ENCODE results near the gene MYOG.

MYOG gene

DNA sequence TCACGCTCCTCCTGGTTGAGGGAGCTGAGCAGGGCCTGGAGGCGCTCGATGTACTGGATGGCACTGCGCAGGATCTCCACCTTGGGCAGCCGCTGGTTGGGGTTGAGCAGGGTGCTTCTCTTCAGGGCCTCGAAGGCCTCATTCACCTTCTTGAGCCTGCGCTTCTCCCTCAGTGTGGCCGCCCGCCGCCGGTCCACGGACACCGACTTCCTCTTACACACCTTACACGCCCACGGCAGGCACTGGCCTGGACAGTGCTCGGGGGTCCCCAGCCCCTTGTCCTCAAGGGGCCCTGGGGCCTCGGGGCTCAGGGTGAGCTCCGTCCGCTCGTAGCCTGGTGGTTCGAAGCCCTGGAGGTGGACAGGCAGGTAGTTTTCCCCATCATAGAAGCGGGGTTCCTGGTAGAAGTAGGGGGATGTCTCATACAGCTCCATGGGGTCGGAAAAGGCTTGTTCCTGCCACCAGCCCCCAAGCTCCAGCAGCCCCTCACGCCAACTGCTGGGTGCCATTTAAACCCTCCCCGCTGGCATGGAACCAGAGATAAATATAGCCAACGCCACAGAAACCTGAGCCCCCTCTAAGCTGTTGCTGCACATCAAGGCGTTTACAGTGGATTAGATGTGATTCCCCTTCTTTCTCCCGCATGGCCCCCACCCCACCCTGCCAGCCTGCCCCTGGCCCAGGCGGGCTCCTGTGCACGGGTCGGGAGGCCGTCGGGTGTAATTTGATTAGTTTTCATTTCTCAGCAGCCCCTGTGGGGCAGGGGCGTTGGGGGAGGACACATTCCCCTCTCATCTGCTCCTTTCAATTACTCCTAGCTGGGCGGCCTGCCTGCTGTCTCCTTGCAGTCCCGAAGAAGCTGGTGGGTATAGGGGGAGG is at the start of gene MYOG:
TSS of gene MYOG (minus strand) at position 485 of the 879 bp plus-strand sequence. CDS start at position 434, 51 bp downstream.
- DNase-seq (ENCODE audit: low read depth in 2 of 2, low spot score in 1 of 2), result no peak

DNA sequence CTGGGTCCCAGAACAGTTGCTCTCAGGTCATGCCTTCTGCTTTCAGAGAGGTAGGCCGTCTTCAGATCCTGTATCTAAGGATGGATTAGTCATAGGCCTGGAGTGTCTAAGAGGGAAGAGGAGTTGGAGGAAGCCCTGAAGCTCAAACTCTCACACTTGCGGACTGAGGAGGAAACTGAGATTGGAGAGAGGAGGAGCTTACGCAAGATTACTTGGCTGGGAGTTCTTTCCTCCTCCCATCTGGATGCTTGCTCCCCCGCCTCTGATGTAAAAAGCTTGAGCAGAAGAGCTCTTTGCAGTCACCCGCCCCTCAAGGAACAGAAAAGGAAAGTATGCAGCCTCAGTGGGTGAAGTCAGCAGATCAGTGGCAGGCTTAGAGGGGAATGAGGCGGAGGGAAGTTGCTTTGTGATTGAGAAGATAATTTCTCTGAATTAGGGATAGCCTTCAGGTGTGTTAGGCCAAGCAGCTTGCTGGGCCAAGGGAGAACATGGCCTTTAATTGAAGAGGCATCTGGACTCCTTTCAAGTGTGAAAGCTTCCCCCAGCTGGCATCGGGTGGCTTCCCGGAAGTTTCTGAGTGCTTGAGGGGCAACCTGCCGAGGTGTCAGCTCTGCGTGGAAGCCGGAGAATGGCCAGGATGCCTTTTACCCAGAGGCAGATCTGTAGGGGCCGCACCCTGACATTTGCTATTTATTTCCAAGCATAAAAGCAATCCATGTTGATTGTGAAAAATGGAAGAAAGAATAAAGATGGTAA is 48.3 kb upstream of the MYOG start:
- DNase-seq (ENCODE audit: low read depth in 2 of 2, low spot score in 1 of 2), result no peak

DNA sequence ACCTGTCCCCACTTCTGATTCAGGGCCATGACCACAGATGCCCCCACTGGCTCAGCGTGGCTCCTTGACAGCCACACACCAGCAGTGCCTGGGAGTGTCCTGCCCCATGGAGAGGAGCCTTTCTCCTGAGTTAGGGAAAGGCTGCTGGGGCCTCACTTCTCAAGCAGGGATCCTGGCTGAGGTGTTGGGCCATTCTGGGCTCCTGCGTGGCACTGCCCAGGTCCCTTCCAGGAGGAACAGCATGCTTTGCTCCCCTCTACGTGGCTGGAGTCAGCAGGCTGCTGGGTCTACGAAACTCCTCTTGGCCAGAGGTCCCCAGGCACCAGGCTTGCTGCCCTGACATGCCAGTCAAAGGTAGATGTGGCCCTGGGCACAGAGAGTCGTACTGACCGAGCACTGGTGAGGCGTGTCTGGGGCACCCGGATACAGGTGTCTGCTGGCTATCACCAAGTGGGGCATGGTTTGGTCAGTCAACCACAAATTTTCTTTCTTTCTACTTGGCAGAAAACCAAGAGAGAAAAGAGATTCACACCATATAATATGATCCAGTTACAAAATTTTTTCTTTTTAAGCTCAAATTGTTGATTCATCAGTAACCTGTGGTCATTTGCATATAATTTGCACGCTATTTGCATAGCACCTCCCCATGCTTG is 45.9 kb upstream of the MYOG start:
- DNase-seq (ENCODE audit: low read depth in 2 of 2, low spot score in 1 of 2), result no peak

DNA sequence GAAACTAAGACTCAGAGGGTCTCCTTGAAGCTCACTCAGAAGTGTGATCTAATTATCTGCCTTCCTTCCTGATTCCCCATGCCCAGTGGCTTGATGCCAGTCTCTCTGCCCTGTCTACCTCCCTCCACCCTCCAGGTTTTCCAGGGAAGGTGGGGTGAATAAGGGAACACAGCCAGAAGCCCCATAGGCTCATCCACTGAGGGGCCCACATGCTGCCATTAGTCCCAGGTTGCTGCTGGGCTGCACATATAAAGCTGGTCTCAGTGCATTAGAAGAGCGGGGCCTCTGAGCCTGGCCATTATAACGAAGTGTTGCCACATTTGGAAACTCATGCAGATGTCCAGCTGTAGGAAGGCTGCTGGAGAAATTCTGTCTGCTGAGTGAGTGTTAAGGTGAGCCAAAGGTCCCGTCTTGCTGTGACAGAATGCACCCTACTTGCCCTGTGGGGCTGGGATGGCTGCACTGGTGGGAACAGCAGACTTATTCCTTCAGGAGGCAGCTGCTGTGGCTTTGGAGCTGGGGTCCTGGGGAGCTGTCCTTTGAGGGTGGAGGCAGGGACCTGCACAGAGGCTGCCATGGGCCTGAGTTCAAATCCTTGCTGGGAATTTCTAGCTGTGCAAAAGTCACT is 44.7 kb upstream of the MYOG start:
- no peak for DNase-seq (ENCODE audit: low read depth in 2 of 2, low spot score in 1 of 2)

DNA sequence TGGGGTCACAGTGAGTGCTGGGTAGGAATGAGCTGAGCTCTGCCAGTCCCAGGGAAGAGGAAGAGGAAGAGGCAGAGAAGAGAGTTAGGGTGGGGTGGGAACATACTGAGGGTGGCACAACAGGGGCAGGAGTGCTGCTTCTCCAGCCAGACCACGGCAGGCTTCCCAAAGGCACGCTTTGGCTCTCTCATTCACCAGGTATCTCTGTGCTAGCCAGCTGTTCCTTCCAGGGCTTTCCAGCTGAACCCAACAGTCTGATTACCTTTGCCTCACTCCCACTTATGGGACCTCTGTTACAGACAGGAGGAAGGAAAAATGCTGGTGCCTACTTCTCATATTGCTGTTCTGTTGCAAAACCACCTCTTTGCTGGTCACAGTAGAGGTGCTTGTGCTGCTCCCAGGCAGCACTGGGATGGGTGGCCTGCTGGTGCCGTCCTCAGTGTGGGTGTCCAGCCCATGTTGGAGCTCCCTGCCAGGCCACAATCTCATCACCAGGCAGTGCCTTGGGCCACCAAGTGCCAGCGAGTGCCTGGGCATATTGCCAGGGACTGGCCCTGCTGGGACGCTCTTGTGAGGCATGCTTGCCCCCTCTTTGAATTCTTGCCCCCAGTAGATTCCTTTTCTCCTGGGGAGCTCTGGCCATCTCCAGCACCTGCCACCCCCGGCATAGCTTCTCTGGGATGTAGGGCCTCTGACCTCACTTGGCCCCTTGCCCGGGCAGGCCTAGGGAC is 43.9 kb upstream of the MYOG start:
- DNase-seq (ENCODE audit: low read depth in 2 of 2, low spot score in 1 of 2), result no peak

DNA sequence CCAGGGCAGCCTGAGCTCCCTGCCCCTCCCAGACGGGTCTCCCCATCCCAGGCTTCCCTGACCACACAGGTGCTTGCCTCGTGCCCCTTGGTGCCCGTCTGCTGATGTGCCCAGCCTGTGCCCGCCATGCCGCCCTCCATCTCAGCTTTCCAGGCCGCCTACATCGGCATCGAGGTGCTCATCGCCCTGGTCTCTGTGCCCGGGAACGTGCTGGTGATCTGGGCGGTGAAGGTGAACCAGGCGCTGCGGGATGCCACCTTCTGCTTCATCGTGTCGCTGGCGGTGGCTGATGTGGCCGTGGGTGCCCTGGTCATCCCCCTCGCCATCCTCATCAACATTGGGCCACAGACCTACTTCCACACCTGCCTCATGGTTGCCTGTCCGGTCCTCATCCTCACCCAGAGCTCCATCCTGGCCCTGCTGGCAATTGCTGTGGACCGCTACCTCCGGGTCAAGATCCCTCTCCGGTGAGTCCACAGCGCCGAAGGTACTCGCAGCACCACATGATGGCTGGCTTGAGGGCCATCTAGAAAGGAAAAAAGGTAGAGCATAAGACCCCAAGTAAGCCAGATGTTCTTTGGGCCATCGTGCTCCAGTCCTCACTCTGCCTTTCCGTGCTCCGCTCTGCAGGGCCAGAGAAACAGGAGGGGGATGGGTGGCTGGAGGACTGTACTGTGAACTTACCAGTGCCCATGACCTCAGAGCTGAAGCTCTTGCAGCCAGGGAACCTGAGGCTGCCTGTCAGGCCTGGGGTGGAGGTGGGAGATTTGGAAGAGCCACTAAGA is 43.1 kb upstream of the MYOG start:
- DNase-seq (ENCODE audit: low read depth in 2 of 2, low spot score in 1 of 2), result no peak

DNA sequence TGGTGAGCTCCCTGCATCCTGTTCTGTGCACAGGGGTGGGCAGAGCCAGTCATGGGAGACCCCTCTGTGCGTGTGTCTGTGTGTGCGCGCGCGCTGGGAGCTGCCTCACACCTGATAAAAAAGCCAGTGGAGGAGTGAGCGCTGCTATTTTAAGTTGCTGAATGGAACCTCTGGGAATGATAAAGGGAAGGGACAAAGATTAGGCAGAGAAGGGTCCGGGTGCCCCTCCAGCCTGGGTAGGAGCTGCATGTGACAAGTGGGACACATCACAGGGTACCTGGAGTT is 42.6 kb upstream of the MYOG start:
- DNase-seq (ENCODE audit: low read depth in 2 of 2, low spot score in 1 of 2), result no peak

DNA sequence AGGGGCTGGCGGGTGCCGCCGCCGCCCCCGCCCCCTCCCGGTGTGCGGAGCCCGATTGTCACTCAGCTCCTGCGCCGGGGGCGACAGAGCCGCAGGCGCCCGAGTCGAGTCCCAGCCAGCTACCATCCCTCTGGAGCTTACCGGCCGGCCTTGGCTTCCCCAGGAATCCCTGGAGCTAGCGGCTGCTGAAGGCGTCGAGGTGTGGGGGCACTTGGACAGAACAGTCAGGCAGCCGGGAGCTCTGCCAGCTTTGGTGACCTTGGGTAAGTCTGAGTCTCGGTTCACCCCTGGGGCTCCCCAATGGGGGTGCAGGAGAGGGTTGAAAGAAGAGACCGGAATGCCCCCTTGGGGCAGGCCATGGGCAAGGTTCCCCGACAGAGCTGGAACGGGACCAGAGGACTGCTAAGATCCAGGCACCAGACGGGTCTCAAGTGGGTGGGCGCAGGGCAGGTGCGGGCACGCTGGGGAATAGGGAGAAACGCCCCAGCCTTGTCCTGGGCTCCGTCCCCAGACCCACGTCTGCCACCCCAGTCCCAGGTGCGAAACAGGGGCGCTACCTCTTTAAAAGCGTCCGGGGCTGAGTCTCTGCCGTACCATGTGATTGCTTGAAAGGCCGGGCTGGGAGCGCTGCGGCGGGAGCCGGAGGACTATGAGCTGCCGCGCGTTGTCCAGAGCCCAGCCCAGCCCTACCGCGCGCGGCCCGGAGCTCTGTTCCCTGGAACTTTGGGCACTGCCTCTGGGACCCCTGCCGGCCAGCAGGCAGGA is 42.0 kb upstream of the MYOG start, which contains the start of gene ADORA1:
TSS of gene ADORA1 (plus strand) at position 61 of the 765 bp plus-strand sequence. CDS start 1,116 bp downstream, outside the sequence.
- DNase-seq (ENCODE audit: low read depth in 2 of 2, low spot score in 1 of 2), result no peak

DNA sequence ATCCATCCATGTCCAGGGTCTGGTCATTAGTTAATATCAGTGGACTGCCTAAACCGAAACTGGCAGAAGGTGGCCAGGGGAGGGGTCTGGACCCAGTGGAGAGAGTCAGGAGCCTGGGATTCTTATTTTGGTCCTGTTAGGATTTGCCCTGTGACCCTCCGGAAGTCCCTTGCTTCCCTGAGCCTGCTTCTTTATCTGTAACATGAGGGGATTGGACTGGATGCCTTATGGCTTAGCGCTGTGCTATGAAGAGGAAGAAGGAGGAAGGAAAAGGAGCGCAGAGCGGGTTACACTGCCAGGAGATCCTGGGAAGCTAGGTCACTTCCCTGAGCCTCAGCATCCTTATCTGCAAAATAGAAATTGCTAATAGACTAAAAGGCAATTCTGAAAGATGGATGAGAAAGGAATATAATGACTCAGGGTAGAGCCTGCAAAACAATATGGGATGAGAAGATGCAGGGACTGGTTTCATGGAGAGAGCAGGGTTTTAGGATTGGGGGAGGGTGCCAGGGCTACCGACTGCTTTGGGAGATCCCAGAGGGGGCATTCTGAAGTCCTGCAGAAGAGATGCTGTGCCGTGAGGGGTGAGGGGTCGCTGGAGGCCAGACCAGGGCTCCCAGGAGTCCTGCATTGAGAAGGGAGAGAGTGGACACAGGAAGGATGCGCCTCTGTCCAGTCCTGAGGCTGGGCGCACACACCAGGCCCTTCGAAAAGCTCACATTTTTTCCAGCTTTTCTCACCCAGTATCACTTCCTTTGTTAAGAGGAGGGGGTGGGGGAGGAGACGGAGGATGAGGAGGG is 41.3 kb upstream of the MYOG start:
- no peak for DNase-seq (ENCODE audit: low read depth in 2 of 2, low spot score in 1 of 2)

DNA sequence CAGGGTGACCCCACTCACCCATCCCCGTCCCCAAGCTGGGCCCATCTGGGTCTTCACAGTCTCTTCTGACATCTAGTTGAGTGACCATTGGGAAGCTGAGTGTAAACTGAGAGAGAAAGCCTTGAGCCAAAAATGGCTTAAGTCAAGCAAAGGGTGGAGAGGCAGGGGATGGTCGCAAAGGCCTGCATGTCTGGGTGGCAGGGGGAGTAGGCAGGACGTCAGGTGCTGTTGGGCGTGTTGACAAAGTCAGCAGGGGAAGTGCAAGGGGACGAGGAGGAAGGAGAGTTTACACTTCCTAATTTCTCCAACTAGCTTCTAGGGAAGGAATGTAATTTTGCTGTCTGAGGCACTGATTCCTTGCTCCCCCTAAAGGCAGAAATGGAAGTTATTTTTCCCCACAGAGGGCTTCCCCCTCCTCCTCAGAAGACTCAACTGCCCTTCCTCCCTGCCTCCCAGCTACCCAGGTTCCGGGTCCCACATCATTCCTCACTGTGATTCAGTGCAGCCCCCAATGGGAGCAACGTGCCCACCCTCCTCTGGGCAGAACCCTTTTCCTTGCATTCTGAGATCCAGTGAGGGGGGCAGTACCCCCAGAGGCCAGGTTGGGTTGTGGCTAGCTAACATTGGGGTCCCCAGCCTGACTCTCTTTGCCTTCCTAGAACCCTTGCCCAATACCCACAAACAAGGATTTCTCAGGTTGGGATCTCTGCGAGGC is 40.5 kb upstream of the MYOG start:
- no peak for DNase-seq (ENCODE audit: low read depth in 2 of 2, low spot score in 1 of 2)

DNA sequence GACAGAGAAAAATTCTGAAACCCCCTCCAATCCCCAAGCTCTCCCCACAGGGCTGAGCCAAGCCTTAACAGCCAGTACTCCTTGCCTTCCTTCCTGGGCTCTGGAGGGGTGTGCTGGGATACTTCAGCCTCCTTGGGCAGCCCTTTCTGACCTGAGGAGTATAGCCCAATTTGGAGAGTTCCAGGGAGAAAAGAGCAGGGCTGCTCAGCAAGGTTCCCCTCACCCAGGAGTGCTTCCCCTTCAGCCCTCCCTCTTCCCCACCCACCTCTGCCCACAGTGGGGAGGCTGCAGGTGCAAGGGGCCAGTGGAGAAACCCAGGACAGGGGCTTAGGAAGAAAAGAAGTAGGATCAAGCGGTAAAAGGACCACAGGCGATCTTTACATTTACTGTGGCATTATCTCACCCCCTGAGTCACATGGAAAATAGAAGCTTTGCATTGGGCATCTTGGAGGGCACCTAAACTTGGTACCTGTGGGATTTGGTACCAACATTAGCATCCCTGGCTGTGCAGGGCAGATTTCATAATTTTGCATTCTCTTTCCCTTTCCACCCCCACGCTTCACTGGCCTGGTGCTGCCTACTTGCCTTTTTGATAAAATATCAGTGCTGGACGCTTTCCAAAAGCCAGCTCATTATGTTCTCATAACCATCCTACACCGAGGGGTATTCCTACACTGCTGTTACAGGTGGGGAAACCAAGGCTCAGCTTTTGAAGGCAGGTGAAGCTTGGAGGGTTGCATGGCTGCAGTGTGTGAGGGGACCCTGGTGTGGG is 38.9 kb upstream of the MYOG start:
- DNase-seq (ENCODE audit: low read depth in 2 of 2, low spot score in 1 of 2), result no peak

DNA sequence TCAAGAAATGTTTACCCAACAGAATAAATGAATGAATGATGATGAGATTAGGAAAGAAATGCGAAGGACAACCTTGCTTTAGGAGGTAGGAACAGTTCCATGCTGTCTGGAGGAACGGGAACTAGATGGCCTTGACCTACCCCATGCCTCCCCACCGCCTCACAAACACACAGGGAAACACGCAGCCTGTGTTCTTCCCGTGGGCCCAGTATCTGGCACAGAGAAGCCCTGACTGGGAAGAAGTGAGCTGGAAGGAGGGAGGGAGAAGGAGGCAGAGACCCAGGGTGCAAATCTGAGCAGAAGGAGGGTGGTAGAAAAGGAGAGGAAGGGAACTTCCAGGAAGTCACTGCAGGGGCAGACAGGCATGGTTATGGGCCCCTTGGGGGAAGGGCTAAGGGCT is 38.2 kb upstream of the MYOG start:
- DNase-seq (ENCODE audit: low read depth in 2 of 2, low spot score in 1 of 2), result no peak

DNA sequence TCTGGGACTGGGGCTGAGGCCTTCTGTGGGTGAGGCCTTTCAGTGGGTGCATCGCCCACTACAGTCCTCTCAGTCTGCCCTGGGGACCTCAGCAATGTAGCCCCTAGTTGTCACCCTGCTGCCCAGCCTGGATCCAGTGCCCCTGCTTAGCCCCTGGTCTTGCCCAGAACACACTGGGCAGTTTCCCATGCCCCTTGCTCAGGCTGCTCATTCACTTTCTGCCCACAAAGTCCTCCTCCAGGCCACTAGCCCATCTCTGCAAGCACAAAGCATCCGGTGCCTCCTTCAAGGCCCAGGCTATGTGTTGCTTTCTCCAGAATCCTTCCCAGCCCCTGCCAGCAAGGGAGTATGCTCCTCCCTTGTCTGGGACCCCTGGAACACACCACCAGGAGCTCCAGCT is 36.3 kb upstream of the MYOG start:
- no peak for DNase-seq (ENCODE audit: low read depth in 2 of 2, low spot score in 1 of 2)

DNA sequence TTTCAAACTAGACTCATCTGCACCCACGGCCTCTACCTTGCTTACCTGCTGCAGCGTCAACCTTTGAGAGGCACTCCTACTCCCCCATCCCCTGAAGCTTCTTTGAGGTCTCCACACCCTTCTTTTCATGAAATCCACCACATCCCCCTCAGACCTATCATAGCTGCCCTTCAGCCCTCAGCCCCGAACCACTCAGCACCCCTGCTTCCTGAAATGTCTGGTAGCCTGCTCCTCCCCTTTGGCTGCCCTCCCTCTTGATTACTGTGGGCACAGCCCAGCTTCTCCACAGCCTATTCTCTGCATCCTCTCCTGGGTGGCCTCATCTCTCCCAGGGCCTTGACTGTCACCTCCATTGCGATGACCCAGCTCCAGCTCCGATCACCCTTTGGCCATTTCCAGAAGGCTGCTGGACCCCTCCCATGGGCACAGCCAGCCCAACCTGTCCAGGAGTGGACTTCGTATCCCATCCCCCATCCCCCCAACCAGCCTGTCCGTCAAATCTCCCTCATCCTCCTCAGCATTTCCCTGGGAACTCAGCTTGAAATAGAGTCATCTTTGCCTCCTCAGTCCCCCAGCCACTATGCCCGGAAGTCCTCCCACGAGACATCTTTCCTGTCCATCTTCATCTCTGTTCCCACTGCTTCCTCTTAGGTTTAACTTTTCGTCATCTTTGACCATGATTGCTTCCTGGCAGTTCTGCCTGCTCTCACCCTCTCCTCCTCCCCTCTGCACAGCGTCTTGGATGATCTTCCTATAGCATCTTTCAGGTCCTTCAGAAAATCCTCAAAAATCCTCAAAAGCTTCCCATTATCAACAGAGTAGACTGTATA is 35.6 kb upstream of the MYOG start:
- no peak for DNase-seq (ENCODE audit: low read depth in 2 of 2, low spot score in 1 of 2)

DNA sequence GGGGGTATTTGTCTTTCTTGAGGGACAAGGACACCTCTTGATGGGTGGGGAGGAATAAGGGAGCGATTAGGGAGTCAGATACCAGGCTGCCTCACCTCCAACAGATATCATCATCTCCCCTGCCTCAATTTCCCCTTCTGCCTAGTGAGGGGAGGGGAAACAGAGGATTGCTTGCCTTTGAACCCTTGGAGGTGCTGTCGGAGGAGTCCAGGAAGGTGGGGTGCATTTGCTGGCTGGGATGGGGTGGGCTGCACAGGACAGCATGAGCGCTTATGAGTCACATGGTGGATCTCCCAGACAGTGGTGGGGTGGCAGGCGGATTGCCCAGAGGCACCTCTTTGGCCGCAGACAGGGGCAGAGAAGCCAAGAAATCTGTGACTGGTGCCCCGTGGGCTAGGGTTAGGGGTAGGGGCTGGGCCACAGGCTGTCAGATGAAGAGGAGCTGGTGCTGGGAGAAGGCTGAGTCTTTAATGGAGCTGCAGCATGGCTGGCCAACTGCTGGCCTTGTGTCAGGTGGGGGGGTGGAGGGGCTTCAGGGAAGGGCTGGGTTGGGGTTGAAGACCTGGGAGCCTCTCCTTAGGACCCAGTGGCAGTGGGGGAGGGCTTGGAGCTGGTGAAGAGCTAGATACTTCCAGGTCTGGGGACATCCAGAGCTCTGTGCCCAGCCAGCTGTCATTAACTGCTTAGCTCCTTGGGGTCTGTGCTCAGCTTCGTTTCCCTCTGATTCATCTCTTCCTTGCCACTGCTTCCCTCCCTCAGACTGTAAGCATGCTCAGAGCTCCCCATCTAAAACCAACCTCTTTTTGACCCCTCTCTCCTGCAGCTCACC is 34.7 kb upstream of the MYOG start:
- no peak for DNase-seq (ENCODE audit: low read depth in 2 of 2, low spot score in 1 of 2)
